Neural progenitor cell (in vitro differentiated cells): ENCODE results near the gene TFDP1.
"Not testable (repeated sequence)": the region's sequence is repeated elsewhere in the genome, so short reads cannot be mapped to it uniquely, and the experiment has no call there.

Experiments used
- EZH2 ChIP-seq: fragments of 200-600 bp; sonication (generic); IDR thresholded peaks from 2 replicates; pipeline ENCODE4 v1.6.1; 2017; ENCODE audit warnings: antibody characterized with exemption, mild to moderate bottlenecking, moderate library complexity
- EZH2phosphoT487 ChIP-seq: fragments of 200-600 bp; sonication (generic); IDR thresholded peaks from 2 replicates; pipeline ENCODE4 v1.6.1; 2017; ENCODE audit warnings: antibody characterized with exemption
- TF ChIP-seq, protein P1 (sequence below): fragments of 200-600 bp; sonication (generic); IDR thresholded peaks from 2 replicates; pipeline ENCODE4 v1.5.1; 2017; ENCODE audit warnings: antibody characterized with exemption, mild to moderate bottlenecking

DNA sequence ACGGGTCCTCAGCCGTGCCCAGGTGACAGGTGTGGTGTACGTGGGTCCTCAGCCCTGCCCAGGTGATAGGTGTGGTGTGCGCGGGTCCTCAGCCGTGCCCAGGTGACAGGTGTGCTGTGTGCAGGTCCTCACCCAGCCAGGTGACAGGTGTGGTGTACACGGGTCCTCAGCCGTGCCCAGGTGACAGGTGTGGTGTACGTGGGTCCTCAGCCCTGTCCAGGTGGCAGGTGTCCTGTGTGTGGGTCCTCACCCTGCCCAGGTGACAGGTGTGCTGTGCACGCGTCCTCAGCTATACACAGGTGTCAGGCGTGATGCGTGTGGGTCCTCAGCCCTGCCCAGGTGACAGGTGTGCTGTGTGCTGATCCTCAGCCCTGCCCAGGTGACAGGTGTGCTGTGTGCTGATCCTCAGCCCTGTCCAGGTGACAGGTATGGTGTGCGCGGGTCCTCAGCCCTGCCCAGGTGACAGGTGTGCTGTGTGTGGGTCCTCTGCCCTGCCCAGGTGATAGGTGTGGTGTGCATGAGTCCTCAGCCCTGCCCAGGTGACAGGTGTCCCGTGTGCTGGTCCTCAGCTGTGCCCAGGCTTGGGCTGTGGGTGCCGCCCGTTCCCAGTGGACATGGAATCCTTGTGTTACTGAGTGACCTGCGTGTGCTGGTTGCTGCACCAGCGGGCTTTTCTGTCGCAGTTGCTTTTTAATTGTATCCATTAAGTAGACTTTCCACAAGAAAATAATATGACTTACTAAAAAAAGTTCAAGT, 9.7 kb downstream of the TFDP1 start:
- TF ChIP-seq, protein P1, sequence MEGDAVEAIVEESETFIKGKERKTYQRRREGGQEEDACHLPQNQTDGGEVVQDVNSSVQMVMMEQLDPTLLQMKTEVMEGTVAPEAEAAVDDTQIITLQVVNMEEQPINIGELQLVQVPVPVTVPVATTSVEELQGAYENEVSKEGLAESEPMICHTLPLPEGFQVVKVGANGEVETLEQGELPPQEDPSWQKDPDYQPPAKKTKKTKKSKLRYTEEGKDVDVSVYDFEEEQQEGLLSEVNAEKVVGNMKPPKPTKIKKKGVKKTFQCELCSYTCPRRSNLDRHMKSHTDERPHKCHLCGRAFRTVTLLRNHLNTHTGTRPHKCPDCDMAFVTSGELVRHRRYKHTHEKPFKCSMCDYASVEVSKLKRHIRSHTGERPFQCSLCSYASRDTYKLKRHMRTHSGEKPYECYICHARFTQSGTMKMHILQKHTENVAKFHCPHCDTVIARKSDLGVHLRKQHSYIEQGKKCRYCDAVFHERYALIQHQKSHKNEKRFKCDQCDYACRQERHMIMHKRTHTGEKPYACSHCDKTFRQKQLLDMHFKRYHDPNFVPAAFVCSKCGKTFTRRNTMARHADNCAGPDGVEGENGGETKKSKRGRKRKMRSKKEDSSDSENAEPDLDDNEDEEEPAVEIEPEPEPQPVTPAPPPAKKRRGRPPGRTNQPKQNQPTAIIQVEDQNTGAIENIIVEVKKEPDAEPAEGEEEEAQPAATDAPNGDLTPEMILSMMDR, result not testable (repeated sequence)
- TF ChIP-seq EZH2, EZH2phosphoT487: not testable (repeated sequence)
